Spinal cord (tissue), 10 donors: Measurements from ENCODE around the gene SLC47A2. TPM values are rescaled to one million over a fixed set of nuclear protein-coding genes. Genes with fewer than 3 reads are reported as not detected.

Experiments used
- DNase-seq, 6 donors: peaks; one replicate each; pipeline versions ENCODE4 v3.0.0 to v3.0.0-alpha.2; 2013 to 2015; ENCODE audit warnings: low spot score in 6 of 6, low read depth in 4 of 6
- H3K27ac ChIP-seq: one replicate; pipeline ENCODE4 v1.5.1; 2013; ENCODE audit warnings: low read depth, low read length, control low read depth
- H3K27me3 ChIP-seq: one replicate; pipeline ENCODE4 v1.6.1; 2013; ENCODE audit warnings: low read length; ENCODE audit not compliant: control insufficient read depth, insufficient read depth
- H3K36me3 ChIP-seq: one replicate; pipeline ENCODE4 v1.6.1; 2013; ENCODE audit warnings: low read length; ENCODE audit not compliant: control insufficient read depth, insufficient read depth
- H3K4me1 ChIP-seq: one replicate; pipeline ENCODE4 v1.6.1; 2013; ENCODE audit warnings: low read length; ENCODE audit not compliant: control insufficient read depth, insufficient read depth
- H3K4me3 ChIP-seq: one replicate; pipeline ENCODE4 v1.5.1; 2013; ENCODE audit warnings: low read depth, low read length, control low read depth
- H3K9me3 ChIP-seq: one replicate; pipeline ENCODE4 v1.6.1; 2013; ENCODE audit warnings: low read length; ENCODE audit not compliant: control insufficient read depth, insufficient read depth
- WGBS: methylation state at CpG from one replicate; pipeline ENCODE4 v1.1.5; 2013; ENCODE audit warnings: missing lambda C conversion rate; ENCODE audit not compliant: insufficient coverage; 5-methylcytosine and 5-hydroxymethylcytosine counted together
- polyA plus RNA-seq, 2 donors: library from polyadenylated mRNA; unstranded; fragments of 120-200 nt; gene quantifications; one replicate each; pipeline ENCODE4 v1.2.1, GENCODE V29; 2013; ENCODE audit not compliant: insufficient read length in 2 of 2
- total RNA-seq, 2 donors: library from RNA; depleted of rRNA in 1 of 2; stranded (reverse); fragments of 120-200 nt in 1 of 2; fragments of >200 nt in 1 of 2; gene quantifications; one replicate each; pipeline versions ENCODE4 v1.2.3 to v1.2.4, GENCODE V29; 2013 to 2014
- donor health status: healthy.

The SLC47A2 gene
- total and polyA plus RNA-seq, 4 donors: 1.7 to 2.4 (median 1.9) TPM

DNA sequence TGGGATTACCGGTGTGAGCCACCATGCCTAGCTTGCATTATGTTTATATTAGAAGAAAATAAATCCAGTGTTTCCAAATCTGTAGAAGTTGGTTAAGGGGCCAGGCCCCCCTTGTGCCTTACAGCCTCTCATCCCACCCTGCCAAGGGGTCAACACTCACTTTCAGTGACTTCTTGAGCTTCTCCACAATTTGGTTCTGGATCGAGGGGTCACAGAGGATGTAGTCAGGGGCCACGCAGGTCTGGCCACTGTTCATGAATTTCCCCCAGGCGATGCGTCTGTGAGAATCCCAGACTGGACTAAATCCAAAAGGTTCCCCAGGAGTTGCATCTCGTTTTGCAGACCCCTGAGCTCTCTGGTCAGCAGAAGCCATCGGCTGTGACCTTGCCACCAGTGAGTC, 24.5 kb upstream of the SLC47A2 start:
- Histone ChIP-seq H3K4me3 (no peak overlapping the region), H3K27ac (no peak overlapping the region), H3K9me3 (no peaks in the 10 kb centered on the region), H3K27me3 (no peaks in the 10 kb centered on the region), H3K4me1 (peaks cover 11% of the 10 kb centered on the region), H3K36me3 (no peaks in the 10 kb centered on the region)
- no peak for DNase-seq
- 88% methylated on average over 6 of the region's 7 CpGs for WGBS

DNA sequence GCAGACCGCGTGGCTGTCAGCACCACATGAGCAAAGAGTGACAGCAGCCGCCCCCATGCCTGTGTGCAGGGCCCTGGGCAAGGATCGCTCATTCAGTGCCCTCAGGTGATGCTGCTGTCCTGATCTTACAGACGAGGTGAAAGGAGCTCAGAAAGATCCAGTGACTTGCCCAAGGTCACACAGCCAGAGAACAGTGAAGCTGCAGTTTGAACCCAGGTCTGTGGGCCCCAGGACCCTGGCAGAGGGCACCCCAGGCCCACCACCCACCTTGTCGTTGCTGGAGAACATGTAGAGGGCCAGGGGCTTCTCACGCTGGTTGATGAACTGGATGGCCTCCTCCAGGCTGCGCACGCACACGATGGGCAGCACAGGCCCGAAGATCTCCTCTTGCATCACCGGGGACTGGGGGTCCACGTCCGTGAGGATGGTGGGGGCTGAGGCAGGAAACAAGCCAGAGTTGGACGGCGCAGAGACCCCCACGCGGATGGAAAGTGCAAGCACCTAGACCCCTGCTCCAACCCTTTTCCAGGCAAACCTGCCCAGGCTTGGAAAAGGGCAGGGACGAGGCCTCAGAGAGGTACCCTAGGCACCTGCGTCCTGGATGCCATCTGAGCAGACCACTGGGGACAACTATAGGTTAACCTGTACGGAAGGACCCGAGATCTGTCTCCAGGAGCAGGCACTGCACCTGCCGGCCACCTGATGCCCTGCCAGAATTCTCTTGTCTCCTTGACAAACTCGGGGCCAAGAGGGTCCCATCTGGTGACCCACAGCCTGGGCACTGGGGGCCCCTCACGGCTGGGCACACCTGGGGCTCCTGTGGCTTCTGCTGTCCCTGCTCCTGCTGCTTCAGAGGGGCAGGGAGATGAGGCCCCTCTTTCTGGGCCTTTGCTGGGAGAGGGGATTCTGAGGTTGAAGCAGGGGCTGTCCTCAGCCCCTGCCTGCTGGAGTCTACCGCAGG, 23.1 kb upstream of the SLC47A2 start:
- Histone ChIP-seq H3K27ac (no peak overlapping the region), H3K9me3 (no peaks in the 10 kb centered on the region), H3K27me3 (no peaks in the 10 kb centered on the region), H3K4me3 (no peak overlapping the region), H3K4me1 (peaks cover 3% of the 10 kb centered on the region), H3K36me3 (no peaks in the 10 kb centered on the region)
- 91% methylated on average over 26 of the region's 26 CpGs for WGBS
- DNase-seq: no peak

DNA sequence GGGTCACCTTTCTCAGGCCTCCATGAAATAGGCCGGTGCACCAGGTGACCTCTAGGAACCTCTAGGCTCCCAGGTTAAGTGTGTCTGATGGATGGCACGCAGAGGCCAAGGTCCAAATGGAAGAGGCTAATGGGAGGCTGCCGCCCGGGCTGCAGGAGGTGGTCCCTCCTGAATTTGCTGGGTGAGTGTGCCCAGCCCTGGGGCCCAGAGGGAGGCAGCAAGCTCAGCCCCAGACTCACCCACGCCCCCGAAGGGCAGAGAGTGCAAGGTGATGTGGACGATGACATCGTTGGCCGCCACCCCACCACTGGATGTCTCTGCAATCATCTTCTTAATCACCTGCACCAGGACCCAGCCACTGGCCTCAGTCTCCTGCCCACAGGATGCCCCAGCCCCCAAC, 22.4 kb upstream of the SLC47A2 start:
- no peaks in the 10 kb centered on the region for H3K9me3 ChIP-seq
- H3K4me3 ChIP-seq: no peak overlapping the region
- 95% methylated on average over 9 of the region's 9 CpGs for WGBS
- H3K27ac ChIP-seq: no peak overlapping the region
- no peaks in the 10 kb centered on the region for H3K4me1 ChIP-seq
- no peak for DNase-seq
- H3K36me3 ChIP-seq: no peaks in the 10 kb centered on the region
- no peaks in the 10 kb centered on the region for H3K27me3 ChIP-seq

DNA sequence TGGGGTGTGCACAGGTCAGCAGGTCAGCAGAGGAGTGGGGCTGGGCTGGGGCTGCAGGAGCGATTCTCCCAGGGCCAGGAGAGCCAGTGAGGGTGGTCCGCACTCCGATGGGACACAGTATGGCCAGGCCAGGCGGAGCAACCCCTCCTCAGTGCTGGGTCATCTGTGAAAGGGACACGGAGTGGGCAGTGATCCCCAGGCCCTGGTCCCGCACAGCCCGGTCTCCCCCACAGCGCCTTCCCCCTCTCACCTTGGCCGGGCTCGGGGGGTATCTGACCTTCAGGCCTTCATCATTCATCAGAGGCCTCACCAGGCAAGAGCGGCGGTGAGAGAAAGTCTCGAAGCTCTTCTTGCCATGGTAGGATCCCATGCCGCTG, 21.7 kb upstream of the SLC47A2 start:
- WGBS: 94% methylated on average over 10 of the region's 14 CpGs
- no peak for DNase-seq
- Histone ChIP-seq H3K27ac (no peak overlapping the region), H3K9me3 (no peaks in the 10 kb centered on the region), H3K27me3 (no peaks in the 10 kb centered on the region), H3K4me3 (no peak overlapping the region), H3K4me1 (no peaks in the 10 kb centered on the region), H3K36me3 (no peaks in the 10 kb centered on the region)

DNA sequence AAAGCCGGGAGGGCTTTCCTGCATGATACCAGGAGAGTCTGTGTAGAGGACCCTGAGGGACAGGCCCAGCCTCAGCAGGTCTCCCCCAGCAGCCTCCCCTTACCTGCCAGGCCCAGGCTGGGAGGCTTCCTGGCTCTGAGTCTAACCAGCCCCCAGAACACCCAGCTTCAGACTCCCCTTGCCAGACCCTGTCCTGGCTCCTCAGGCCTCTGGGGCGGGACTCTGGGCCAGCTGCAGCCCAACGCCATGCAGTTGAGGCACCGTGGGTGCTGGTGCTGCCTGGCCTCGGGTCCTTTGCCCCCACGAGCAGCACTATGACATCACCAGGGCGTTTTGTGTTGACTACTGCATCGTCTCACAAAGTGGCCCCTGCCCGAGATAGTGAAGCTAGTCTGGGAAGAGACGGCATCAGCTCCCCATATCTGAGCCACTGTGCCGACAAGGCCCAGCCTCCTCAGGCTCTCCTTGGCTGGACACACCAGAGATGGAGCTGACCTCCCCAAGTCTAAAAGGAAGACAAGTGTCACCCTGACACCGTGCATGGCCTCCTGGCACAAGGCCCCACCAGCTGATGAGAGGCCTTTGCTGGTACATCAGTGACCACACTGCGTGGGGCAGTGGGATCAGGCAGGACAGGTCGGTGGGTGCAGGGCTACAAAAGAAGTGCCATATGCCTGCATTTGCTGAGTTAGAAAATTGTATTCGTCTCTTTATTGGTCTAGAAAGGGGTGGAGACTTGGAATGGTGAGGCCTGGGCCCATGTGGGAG, 21.1 kb upstream of the SLC47A2 start:
- 83% methylated on average over 15 of the region's 15 CpGs for WGBS
- no peaks in the 10 kb centered on the region for H3K27me3 ChIP-seq

DNA sequence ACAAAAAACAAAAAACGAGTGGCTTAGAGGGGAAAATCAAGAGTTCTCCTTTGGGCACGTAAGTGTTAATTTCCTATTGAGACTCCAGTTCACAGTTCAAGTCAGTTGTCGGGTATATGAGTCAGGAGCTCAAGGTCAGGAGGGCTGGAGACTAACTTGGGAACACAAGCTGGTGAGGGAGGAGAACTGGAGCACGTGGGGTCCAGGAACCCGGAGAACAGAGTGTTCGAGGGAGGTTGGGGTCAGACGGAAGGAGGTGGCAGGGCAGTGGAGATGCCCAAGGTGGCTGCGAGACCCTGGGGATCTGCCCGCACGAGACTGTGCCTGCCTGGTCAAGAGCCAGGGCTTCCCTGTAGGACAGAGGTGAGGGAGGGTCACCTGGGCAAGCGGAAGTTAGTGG, 19.7 kb upstream of the SLC47A2 start:
- DNase-seq: no peak
- Histone ChIP-seq H3K4me3 (no peak overlapping the region), H3K27me3 (no peaks in the 10 kb centered on the region), H3K9me3 (no peaks in the 10 kb centered on the region), H3K27ac (no peak overlapping the region), H3K36me3 (no peaks in the 10 kb centered on the region), H3K4me1 (no peaks in the 10 kb centered on the region)
- 79% methylated on average over 11 of the region's 11 CpGs for WGBS

More for the DNA sequence above, 21.1 kb upstream of the SLC47A2 start:
- no peak overlapping the region for H3K27ac ChIP-seq
- DNase-seq: no peak
- H3K4me1 ChIP-seq: no peaks in the 10 kb centered on the region
- no peaks in the 10 kb centered on the region for H3K9me3 ChIP-seq
- no peak overlapping the region for H3K4me3 ChIP-seq
- H3K36me3 ChIP-seq: no peaks in the 10 kb centered on the region

DNA sequence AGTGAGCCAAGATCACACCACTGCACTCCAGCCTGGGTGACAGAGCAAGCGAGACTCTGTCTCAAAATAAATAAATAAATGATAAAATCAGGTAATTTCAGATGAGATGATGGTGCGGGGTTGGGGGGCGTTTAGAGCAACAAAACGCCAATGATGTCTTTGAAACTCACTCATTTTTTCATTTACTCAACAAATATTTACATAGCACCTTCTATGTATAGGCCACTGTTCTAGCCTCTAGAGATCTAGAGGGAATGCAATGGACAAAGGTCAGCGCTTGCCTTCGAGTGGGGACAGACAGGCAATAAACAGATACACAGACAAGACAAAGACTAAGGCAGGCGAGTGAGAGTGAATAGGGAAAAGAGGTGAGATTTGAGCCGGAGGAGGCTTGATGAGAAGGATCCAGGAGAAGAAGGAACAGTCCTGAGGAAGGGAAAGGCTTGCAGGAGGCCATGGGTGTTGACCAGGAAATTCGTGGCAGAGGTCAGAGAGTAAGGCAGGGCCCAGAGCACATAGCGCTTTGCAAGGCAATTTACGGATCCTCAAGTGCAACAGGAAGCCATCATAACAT, 17.7 kb upstream of the SLC47A2 start:
- H3K4me1 ChIP-seq: no peaks in the 10 kb centered on the region
- no peaks in the 10 kb centered on the region for H3K27me3 ChIP-seq
- no peaks in the 10 kb centered on the region for H3K36me3 ChIP-seq
- H3K4me3 ChIP-seq: no peak overlapping the region
- no peaks in the 10 kb centered on the region for H3K9me3 ChIP-seq
- no peak for DNase-seq
- 94% methylated on average over 2 of the region's 11 CpGs for WGBS
- no peak overlapping the region for H3K27ac ChIP-seq

DNA sequence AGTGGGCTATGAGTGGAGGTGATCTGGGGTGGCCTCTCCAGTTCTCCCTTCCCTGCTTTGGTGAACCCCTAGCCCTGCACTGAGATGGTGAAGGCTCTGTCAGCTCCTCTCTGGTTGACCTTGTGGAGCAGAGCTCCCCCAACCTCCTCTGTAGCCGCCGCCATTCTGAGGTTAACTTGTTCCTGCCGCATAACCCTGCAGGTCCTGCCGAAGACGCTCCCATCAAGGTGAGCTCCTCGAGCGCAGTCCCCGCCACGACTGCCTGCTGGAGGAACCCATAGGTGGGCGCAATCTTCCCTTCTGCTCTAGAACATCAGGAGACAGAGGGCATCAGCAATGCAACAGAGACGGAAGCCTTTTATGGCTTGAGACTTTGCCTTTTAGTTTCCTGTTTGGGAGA, 15.2 kb upstream of the SLC47A2 start:
- Histone ChIP-seq H3K4me3 (no peak overlapping the region), H3K36me3 (no peaks in the 10 kb centered on the region), H3K27me3 (no peaks in the 10 kb centered on the region), H3K27ac (no peak overlapping the region), H3K9me3 (no peaks in the 10 kb centered on the region), H3K4me1 (peaks cover 18% of the 10 kb centered on the region)
- no peak for DNase-seq
- 94% methylated on average over 10 of the region's 11 CpGs for WGBS

DNA sequence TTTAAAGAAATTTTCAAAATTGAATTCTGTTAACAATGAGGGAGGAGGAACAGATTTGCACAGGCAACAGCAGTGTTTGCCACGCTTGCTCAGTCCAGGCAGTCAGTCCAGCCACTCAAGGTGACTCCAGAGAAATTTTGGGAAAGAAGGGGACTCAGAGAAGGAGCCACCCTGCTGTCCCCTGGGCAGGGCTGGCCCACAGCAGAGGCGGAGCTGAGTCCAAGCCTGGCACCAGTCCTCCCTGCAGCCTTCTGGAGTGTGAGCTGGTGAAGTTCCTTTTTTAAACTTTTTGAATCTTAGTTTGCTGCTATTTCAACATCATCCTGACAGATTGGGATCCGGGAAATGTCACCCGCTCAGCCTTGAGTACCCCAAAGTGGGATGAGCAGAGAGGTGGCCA, 14.5 kb upstream of the SLC47A2 start:
- no peak overlapping the region for H3K4me3 ChIP-seq
- 94% methylated on average over 4 of the region's 4 CpGs for WGBS
- no peaks in the 10 kb centered on the region for H3K27me3 ChIP-seq
- no peaks in the 10 kb centered on the region for H3K9me3 ChIP-seq
- H3K36me3 ChIP-seq: no peaks in the 10 kb centered on the region
- peaks cover 18% of the 10 kb centered on the region for H3K4me1 ChIP-seq
- DNase-seq: no peak
- H3K27ac ChIP-seq: no peak overlapping the region
